Glutamatergic neuron (in vitro differentiated cells): ENCODE measurements around the gene TEX54. TPM values are rescaled to one million over a fixed set of nuclear protein-coding genes. Genes with fewer than 3 reads are reported as not detected.

Experiments
- DNase-seq: peaks from one replicate; pipeline ENCODE4 v3.0.0; 2022
- H3K27ac Mint-ChIP-seq: one replicate; pipeline ENCODE4 v1.8.0; 2020; ENCODE audit warnings: mild to moderate bottlenecking, mixed read lengths, inconsistent platforms; ENCODE audit not compliant: unreplicated experiment
- H3K27me3 Mint-ChIP-seq: one replicate; pipeline ENCODE4 v1.8.0; 2020; ENCODE audit warnings: mild to moderate bottlenecking, moderate library complexity, mixed read lengths, inconsistent platforms; ENCODE audit not compliant: unreplicated experiment
- H3K36me3 Mint-ChIP-seq: one replicate; pipeline ENCODE4 v1.8.0; 2020; ENCODE audit warnings: mild to moderate bottlenecking, mixed read lengths, inconsistent platforms; ENCODE audit not compliant: unreplicated experiment
- H3K4me1 Mint-ChIP-seq: one replicate; pipeline ENCODE4 v1.8.0; 2020; ENCODE audit warnings: mild to moderate bottlenecking, low read depth, mixed read lengths, inconsistent platforms; ENCODE audit not compliant: unreplicated experiment
- H3K4me3 Mint-ChIP-seq: one replicate; pipeline ENCODE4 v1.8.0; 2020; ENCODE audit warnings: mild to moderate bottlenecking, mixed read lengths, inconsistent platforms; ENCODE audit not compliant: unreplicated experiment
- H3K9me3 Mint-ChIP-seq: one replicate; pipeline ENCODE4 v1.8.0; 2020; ENCODE audit warnings: mild to moderate bottlenecking, moderate library complexity, mixed read lengths, inconsistent platforms; ENCODE audit not compliant: unreplicated experiment
- total RNA-seq: library from RNA; stranded (reverse); fragmentation: NEBNext Ultra II Directional; extraction: Animal tissue kit (Norgen Biotek cat#: 25700); gene quantifications from one replicate; pipeline ENCODE4 v1.2.1, GENCODE V29; 2021; ENCODE audit not compliant: unreplicated experiment
- TF ChIP-seq, protein P1 (sequence below): fragments of 200-600 bp; sonication (generic); IDR thresholded peaks from one replicate; pipeline ENCODE4 v1.5.0; 2021; ENCODE audit not compliant: partially characterized antibody, unreplicated experiment

TEX54 gene
- total RNA-seq, 1 donor from 2014 or later = 1.0 TPM

- TF ChIP-seq, protein P1, sequence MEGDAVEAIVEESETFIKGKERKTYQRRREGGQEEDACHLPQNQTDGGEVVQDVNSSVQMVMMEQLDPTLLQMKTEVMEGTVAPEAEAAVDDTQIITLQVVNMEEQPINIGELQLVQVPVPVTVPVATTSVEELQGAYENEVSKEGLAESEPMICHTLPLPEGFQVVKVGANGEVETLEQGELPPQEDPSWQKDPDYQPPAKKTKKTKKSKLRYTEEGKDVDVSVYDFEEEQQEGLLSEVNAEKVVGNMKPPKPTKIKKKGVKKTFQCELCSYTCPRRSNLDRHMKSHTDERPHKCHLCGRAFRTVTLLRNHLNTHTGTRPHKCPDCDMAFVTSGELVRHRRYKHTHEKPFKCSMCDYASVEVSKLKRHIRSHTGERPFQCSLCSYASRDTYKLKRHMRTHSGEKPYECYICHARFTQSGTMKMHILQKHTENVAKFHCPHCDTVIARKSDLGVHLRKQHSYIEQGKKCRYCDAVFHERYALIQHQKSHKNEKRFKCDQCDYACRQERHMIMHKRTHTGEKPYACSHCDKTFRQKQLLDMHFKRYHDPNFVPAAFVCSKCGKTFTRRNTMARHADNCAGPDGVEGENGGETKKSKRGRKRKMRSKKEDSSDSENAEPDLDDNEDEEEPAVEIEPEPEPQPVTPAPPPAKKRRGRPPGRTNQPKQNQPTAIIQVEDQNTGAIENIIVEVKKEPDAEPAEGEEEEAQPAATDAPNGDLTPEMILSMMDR = no peak
- no peak for DNase-seq
- peaks cover 21% of the 10 kb centered on the region for H3K27me3 Mint-ChIP-seq
- H3K4me1 Mint-ChIP-seq = peaks cover 41% of the 10 kb centered on the region
- H3K36me3 Mint-ChIP-seq = peaks cover 3% of the 10 kb centered on the region
- peak overlapping the region; percentile 94 for H3K4me3 Mint-ChIP-seq
- peaks cover 19% of the 10 kb centered on the region for H3K9me3 Mint-ChIP-seq
- peak overlapping the region; percentile 99 for H3K27ac Mint-ChIP-seq
Measured at GRCh38 chr11:62858201-62858600, 25.6 kb upstream of the TEX54 start.

GRCh38 chr11:62857541-62857982 lies 24.9 kb upstream of the TEX54 start:
- Mint-ChIP-seq H3K9me3 (peaks cover 19% of the 10 kb centered on the region), H3K27ac (peak overlapping the region; percentile 99), H3K4me1 (peaks cover 40% of the 10 kb centered on the region), H3K27me3 (peaks cover 21% of the 10 kb centered on the region), H3K4me3 (peak overlapping the region; percentile 94), H3K36me3 (peaks cover 3% of the 10 kb centered on the region)
- DNase-seq = no peak
- TF ChIP-seq, protein P1 = no peak

DNA sequence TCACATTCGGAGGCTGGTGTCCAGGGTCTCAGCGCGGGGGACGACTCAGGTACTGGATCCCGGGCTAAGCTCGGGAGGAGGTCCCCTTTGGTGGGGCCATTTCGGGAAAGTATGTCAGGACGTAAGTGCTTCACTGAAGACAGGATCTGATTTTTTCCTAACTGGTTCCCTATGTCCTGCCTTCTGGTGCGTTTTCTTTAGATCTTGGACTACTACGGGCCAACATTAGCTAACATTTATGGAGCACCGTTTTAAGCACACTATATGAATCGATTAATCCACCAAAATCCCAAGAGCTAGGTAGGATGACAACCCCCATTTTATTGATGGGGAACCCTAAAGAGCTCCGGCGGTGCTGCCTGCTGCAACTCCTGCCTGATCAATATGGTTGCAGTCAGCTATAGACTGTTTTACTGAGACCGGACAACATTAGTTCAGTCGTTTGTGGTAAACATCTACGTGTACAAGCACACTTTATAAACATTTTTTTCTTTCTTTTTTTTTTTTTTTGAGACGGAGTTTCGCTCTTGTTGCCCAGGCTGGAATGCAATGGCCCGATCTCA lies 23.8 kb upstream of the TEX54 start:
- TF ChIP-seq, protein P1 = no peak
- peaks cover 34% of the 10 kb centered on the region for H3K4me1 Mint-ChIP-seq
- DNase-seq = no peak
- H3K4me3 Mint-ChIP-seq = peak overlapping the region; percentile 94
- H3K27me3 Mint-ChIP-seq = peaks cover 21% of the 10 kb centered on the region
- peaks cover 19% of the 10 kb centered on the region for H3K9me3 Mint-ChIP-seq
- peaks cover 3% of the 10 kb centered on the region for H3K36me3 Mint-ChIP-seq
- H3K27ac Mint-ChIP-seq = peak overlapping the region; percentile 99

DNA sequence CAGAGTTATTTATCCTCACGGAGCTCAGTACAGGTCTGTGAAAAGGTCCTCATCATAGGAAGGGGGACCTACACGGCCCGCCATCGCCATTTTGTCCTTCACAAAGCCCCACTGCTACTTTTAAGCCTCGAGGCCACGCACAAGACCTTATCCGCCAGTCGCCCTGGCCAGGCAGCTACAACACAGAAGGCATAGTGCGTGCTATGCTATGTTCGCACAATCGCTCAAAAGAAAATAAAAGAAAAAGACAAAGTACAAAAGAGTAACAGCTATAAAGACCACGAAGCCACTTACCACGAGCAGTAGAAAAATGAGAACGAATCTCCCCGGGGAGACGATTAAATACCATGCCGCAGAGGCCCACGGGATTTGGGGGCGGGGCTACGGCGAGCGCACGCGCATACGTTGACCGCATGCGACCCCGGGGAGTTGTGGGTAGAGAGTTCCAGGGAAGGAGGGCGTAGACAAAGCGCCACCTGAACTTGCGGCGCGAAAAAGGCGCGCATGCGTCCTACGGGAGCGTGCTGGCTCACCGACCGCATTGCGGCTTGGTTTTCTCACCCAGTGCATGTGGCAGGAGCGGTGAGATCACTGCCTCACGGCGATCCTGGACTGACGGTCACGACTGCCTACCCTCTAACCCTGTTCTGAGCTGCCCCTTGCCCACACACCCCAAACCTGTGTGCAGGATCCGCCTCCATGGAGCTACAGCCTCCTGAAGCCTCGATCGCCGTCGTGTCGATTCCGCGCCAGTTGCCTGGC lies 23.1 kb upstream of the TEX54 start:
- Mint-ChIP-seq H3K4me1 (peaks cover 34% of the 10 kb centered on the region), H3K9me3 (peaks cover 19% of the 10 kb centered on the region), H3K27ac (peak overlapping the region; percentile 99), H3K27me3 (peaks cover 21% of the 10 kb centered on the region), H3K4me3 (peak overlapping the region; percentile 94), H3K36me3 (peaks cover 3% of the 10 kb centered on the region)
- peak; percentile 96 for DNase-seq
- TF ChIP-seq, protein P1 = no peak
